GM23248 (cell line): ENCODE results near the gene RNF157. TPM values are rescaled to one million over a fixed set of nuclear protein-coding genes. Genes with fewer than 3 reads are reported as not detected.
A peak's percentile ranks its signal among the peaks of the same experiment; 100 is the strongest.

Experiments used
- DNase-seq: peaks from one replicate; pipeline ENCODE4 v3.0.0-alpha.2; 2015
- H2AFZ ChIP-seq: fragments of 200-600 bp; sonication (generic); 2 replicates; pipeline ENCODE4 v1.6.1; 2016; ENCODE audit warnings: antibody characterized with exemption
- H3F3A ChIP-seq: fragments of 200-600 bp; sonication (generic); 2 replicates; pipeline ENCODE4 v1.6.1; 2016; ENCODE audit warnings: mild to moderate bottlenecking, antibody characterized with exemption, mixed run types; ENCODE audit not compliant: insufficient read depth
- H3K27ac ChIP-seq: fragments of 200-600 bp; sonication (generic); 2 replicates; pipeline ENCODE4 v1.5.1; 2016; ENCODE audit warnings: mild to moderate bottlenecking
- H3K27me3 ChIP-seq: fragments of 200-600 bp; sonication (generic); replicated peaks from 2 replicates; pipeline ENCODE4 v1.6.1; 2016; ENCODE audit warnings: mild to moderate bottlenecking; ENCODE audit not compliant: insufficient read depth
- H3K36me3 ChIP-seq: fragments of 200-600 bp; sonication (generic); 2 replicates; pipeline ENCODE4 v1.6.1; 2016; ENCODE audit warnings: low read depth, mild to moderate bottlenecking
- H3K4me1 ChIP-seq: fragments of 200-600 bp; sonication (generic); 2 replicates; pipeline ENCODE4 v1.6.1; 2016; ENCODE audit warnings: mild to moderate bottlenecking; ENCODE audit not compliant: insufficient read depth
- H3K4me2 ChIP-seq: fragments of 200-600 bp; sonication (generic); one replicate; pipeline ENCODE4 v1.6.1; 2016; ENCODE audit warnings: mild to moderate bottlenecking; ENCODE audit not compliant: unreplicated experiment
- H3K4me3 ChIP-seq: fragments of 200-600 bp; sonication (generic); 2 replicates; pipeline ENCODE4 v1.5.1; 2016; ENCODE audit warnings: mild to moderate bottlenecking
- H3K79me2 ChIP-seq: fragments of 200-600 bp; sonication (generic); 2 replicates; pipeline ENCODE4 v1.6.1; 2016; ENCODE audit warnings: mild to moderate bottlenecking; ENCODE audit not compliant: insufficient read depth
- H3K9ac ChIP-seq: fragments of 200-600 bp; sonication (generic); 2 replicates; pipeline ENCODE4 v1.6.1; 2016; ENCODE audit warnings: mild to moderate bottlenecking
- H3K9me2 ChIP-seq: fragments of 200-600 bp; sonication (generic); 2 replicates; pipeline ENCODE4 v1.6.1; 2016; ENCODE audit warnings: mixed run types, mild to moderate bottlenecking, moderate library complexity; ENCODE audit not compliant: insufficient read depth
- H3K9me3 ChIP-seq: fragments of 200-600 bp; sonication (generic); one replicate; pipeline ENCODE4 v1.6.1; 2017; ENCODE audit warnings: low read depth
- H4K20me1 ChIP-seq: fragments of 200-600 bp; sonication (generic); 2 replicates; pipeline ENCODE4 v1.6.0; 2016; ENCODE audit not compliant: insufficient read depth
- EZH2 ChIP-seq: fragments of 200-600 bp; sonication (generic); IDR thresholded peaks from 2 replicates; pipeline ENCODE4 v1.6.1; 2018; ENCODE audit warnings: antibody characterized with exemption, mild to moderate bottlenecking; ENCODE audit not compliant: insufficient read depth, poor library complexity, severe bottlenecking
- EZH2phosphoT487 ChIP-seq: fragments of 200-600 bp; sonication (generic); IDR thresholded peaks from 2 replicates; pipeline ENCODE4 v1.6.1; 2018; ENCODE audit warnings: antibody characterized with exemption, moderate library complexity, mild to moderate bottlenecking, low read depth; ENCODE audit not compliant: insufficient read depth
- WGBS, 2 experiments: methylation state at CpG; one replicate each; pipeline ENCODE4 v1.1.6; 2015 to 2017; ENCODE audit warnings: low lambda C conversion rate in 2 of 2, low coverage in 1 of 2; ENCODE audit errors: missing lambda C conversion rate in 2 of 2; 5-methylcytosine and 5-hydroxymethylcytosine counted together
- in situ Hi-C: fragments of 300-500 bp; cut with MboI; formaldehyde crosslinking; loops from 2 replicates; pipeline ENCODE4 v1.15.0; 2020
- polyA plus RNA-seq: library from polyadenylated mRNA; unstranded; fragments of >200 nt; fragmentation: Nextera tagmentation; extraction: Ambion mirVana; gene quantifications from 2 replicates; pipeline ENCODE4 v1.2.1, GENCODE V29; 2016
- total RNA-seq: library from RNA; depleted of rRNA; stranded (reverse); fragments of >200 nt; shearing (Covaris generic); gene quantifications from 2 replicates; pipeline ENCODE4 v1.2.3, GENCODE V29; 2014

Gene RNF157
- total and polyA plus RNA-seq, 2 experiments from 2014 or later = 0.31 to 4.0 TPM

DNA sequence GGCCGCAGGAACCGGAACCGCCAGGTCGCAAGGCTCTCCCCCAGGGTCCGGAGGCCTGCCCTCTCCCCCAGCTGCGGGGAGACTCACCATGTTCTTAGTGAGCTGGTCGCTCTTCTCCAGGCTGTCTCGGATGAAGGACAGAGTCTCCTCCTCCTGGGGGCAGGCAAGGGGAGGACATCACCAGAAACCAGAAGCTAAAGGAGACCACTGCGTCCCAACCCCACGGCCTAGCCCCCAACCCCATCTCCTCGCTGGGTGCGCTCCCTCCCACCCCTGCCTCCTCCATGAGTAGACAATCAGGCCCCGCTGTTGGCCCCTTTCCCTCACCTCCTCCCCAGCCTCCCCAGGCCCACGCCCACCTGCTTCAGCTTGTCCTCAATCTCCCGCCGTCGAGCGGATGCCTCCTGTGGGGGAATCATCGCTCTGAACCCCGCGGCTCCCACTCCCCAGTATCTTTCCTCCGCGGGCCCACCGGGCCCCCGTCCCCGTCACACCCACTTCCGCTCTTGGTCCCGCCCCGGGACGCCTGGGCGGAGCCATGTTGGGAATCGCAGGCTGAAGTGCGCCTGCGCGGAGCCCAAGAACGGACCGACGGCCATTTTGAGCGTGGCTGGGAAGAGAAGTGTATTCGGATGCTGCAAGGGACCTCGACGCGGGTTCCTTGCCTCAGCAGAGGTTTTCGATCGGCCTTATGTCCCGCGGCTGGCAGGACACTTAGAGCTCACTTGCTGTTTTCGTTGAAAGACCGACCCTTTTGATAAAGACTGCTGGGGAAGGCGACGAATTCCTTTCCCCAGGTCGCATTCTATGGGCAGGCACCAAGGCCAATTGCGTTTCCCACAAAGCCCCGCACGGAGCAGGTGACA, 136.8 kb downstream of the RNF157 start, which contains the start of gene EXOC7:
TSS of gene EXOC7 (minus strand) at position 514 of the 866 bp plus-strand sequence. CDS start at position 419, 95 bp downstream.
- in situ Hi-C loops = no loop called here
- peak; percentile 97 for DNase-seq
- 3 to 5% methylated on average over 37 to 55 of the region's 55 CpGs for WGBS, 2 experiments

DNA sequence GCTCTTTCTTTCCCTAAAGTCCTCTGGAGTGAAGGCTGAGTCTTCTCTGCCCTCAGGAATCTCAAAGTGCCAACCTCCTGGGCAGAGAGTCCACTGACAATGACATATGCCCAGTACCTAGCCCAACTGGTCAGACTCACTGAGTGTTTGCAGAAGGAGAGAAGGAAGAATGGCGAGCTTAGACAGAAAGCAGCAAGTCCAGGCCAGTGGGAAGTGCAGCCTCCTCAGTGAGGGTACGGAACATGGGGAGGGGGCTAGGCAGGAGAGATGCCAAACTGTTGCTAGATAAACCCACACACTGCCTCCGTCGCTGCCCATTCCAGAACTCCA, 137.4 kb downstream of the RNF157 start:
- peak overlapping the region; percentile 82 for H3K4me3 ChIP-seq
- H3K36me3 ChIP-seq = peaks cover 30% of the 10 kb centered on the region
- H3K27me3 ChIP-seq = no peaks in the 10 kb centered on the region
- peaks cover 4% of the 10 kb centered on the region; the same call in 1 of the 2 replicates for H3K4me1 ChIP-seq
- TF ChIP-seq EZH2 = no peak
- no peak for TF ChIP-seq EZH2phosphoT487
- no peaks in the 10 kb centered on the region for H4K20me1 ChIP-seq
- H3K9me2 ChIP-seq = no peaks in the 10 kb centered on the region
- H3K9me3 ChIP-seq = no peaks in the 10 kb centered on the region
- peak overlapping the region; percentile 99 for H3K4me2 ChIP-seq
- 0 to 3% methylated on average over 4 of the region's 4 CpGs for WGBS, 2 experiments
- H3K27ac ChIP-seq = peak overlapping the region; percentile 43
- in situ Hi-C loops = no loop called here
- peak overlapping the region; percentile 92 for H2AFZ ChIP-seq
- peak; percentile 32 for DNase-seq
- peaks cover 31% of the 10 kb centered on the region for H3K79me2 ChIP-seq
- no peaks in the 10 kb centered on the region for H3F3A ChIP-seq
- peak overlapping the region; percentile 85 for H3K9ac ChIP-seq

More for the DNA sequence above, 136.8 kb downstream of the RNF157 start, which contains the start of gene EXOC7:
- peak within 1 kb of the TSS; percentile 85 for H3K9ac ChIP-seq
- H3K36me3 ChIP-seq = peaks cover 30% of the 10 kb centered on the region
- H3K79me2 ChIP-seq = peaks cover 31% of the 10 kb centered on the region
- no peaks in the 10 kb centered on the region for H3F3A ChIP-seq
- TF ChIP-seq EZH2phosphoT487 (no peak), EZH2 (no peak)
- H3K4me2 ChIP-seq = peak within 1 kb of the TSS; percentile 99
- no peaks in the 10 kb centered on the region for H3K27me3 ChIP-seq
- H3K9me3 ChIP-seq = no peaks in the 10 kb centered on the region
- H3K27ac ChIP-seq = peak within 1 kb of the TSS; percentile 43
- peaks cover 4% of the 10 kb centered on the region; the same call in 1 of the 2 replicates for H3K4me1 ChIP-seq
- H3K4me3 ChIP-seq = peak within 1 kb of the TSS; percentile 82
- H2AFZ ChIP-seq = peak within 1 kb of the TSS; percentile 92
- no peaks in the 10 kb centered on the region for H4K20me1 ChIP-seq
- no peaks in the 10 kb centered on the region for H3K9me2 ChIP-seq

GRCh38 chr17:76097716-76098295, 142.5 kb downstream of the RNF157 start:
- Histone ChIP-seq H3K9ac (no peak overlapping the region), H3F3A (peaks cover 33% of the 10 kb centered on the region), H3K79me2 (peaks cover 29% of the 10 kb centered on the region), H3K9me3 (no peaks in the 10 kb centered on the region), H3K4me2 (no peak overlapping the region), H3K9me2 (no peaks in the 10 kb centered on the region), H4K20me1 (no peaks in the 10 kb centered on the region), H3K27ac (no peak overlapping the region), H3K36me3 (peaks cover 47% of the 10 kb centered on the region), H3K27me3 (no peaks in the 10 kb centered on the region), H3K4me3 (no peak overlapping the region), H3K4me1 (peaks cover 11% of the 10 kb centered on the region), H2AFZ (no peak overlapping the region)
- no peak for TF ChIP-seq EZH2
- no peak for TF ChIP-seq EZH2phosphoT487
- in situ Hi-C loops = no loop called here
- 93 to 97% methylated on average over 18 to 19 of the region's 19 CpGs for WGBS, 2 experiments
- DNase-seq = no peak

DNA sequence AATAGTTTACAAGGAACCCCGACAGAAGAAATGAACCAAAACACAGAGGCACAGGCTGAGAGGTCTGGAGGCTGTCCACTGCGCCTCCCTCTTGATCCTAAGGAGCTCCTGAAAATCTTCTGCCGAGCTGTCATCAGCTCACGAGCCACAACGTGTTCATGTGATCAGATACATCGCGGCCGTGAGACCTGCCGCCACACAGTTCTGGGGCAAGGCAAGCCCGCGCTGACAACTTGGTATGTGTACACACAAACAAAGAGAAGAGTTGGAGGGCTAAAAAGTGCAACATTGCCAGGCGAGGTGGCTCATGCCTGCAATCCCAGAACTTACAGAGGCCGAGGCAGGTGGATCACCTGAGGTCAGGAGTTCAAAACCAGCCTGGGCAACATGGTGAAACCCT, 144.3 kb downstream of the RNF157 start:
- Histone ChIP-seq H4K20me1 (no peaks in the 10 kb centered on the region), H3K9ac (no peak overlapping the region), H3F3A (peaks cover 33% of the 10 kb centered on the region), H3K4me3 (no peak overlapping the region), H3K9me3 (no peaks in the 10 kb centered on the region), H3K27ac (peak overlapping the region; percentile 74; the same call in 1 of the 2 replicates), H3K27me3 (no peaks in the 10 kb centered on the region), H2AFZ (no peak overlapping the region), H3K36me3 (peaks cover 39% of the 10 kb centered on the region), H3K4me2 (no peak overlapping the region), H3K9me2 (no peaks in the 10 kb centered on the region), H3K4me1 (peaks cover 11% of the 10 kb centered on the region), H3K79me2 (peaks cover 10% of the 10 kb centered on the region; the same call in 1 of the 2 replicates)
- 97% methylated on average over 13 of the region's 13 CpGs for WGBS, 2 experiments
- in situ Hi-C loops = no loop called here
- no peak for TF ChIP-seq EZH2
- TF ChIP-seq EZH2phosphoT487 = no peak
- no peak for DNase-seq
